Common myeloid progenitor, CD34-positive (primary cell): Measurements from ENCODE around the gene MME.

Experiments used
- CTCF ChIA-PET: fragments of 350-600 bp; sonication (Branson Sonifier 250); formaldehyde crosslinking; loops from one replicate; lab custom pipeline; 2021; ENCODE audit warnings: antibody characterized with exemption; lab: Charles Lee
- POLR2A ChIA-PET: fragments of 350-600 bp; sonication (Branson Sonifier 250); formaldehyde crosslinking; loops from one replicate; lab custom pipeline; 2021; ENCODE audit warnings: antibody characterized with exemption; lab: Charles Lee
- DNase-seq, 3 donors: peaks; one replicate each; pipeline versions ENCODE4 v3.0.0 to v3.0.0-alpha.2; 2013
- H3K27ac ChIP-seq, 2 experiments: 1 replicate in 1 of 2; 2 replicates in 1 of 2; pipeline ENCODE4 v1.7.0; 2013; ENCODE audit warnings: inconsistent platforms in 2 of 2, low read length in 2 of 2, mild to moderate bottlenecking in 2 of 2, low read depth in 1 of 2, moderate library complexity in 1 of 2; ENCODE audit not compliant: severe bottlenecking in 2 of 2, insufficient read depth in 1 of 2, poor library complexity in 1 of 2
- H3K27me3 ChIP-seq, 5 experiments: replicated peaks in 2 of 5; 1 replicate in 3 of 5; 2 replicates in 2 of 5; pipeline versions ENCODE4 v1.6.1 to v1.7.0; 2013; ENCODE audit warnings: low read length in 4 of 5, mild to moderate bottlenecking in 2 of 5, moderate library complexity in 2 of 5, inconsistent platforms in 1 of 5; ENCODE audit not compliant: insufficient read depth in 5 of 5, control insufficient read depth in 4 of 5
- H3K36me3 ChIP-seq, 4 experiments: 1 replicate in 2 of 4; 2 replicates in 2 of 4; pipeline versions ENCODE4 v1.6.1 to v1.7.0; 2013; ENCODE audit warnings: low read length in 3 of 4, control low read depth in 1 of 4, mild to moderate bottlenecking in 1 of 4; ENCODE audit not compliant: control insufficient read depth in 4 of 4, insufficient read depth in 4 of 4
- H3K4me1 ChIP-seq, 4 experiments: 1 replicate in 3 of 4; 2 replicates in 1 of 4; pipeline versions ENCODE4 v1.6.1 to v1.7.1; 2013; ENCODE audit warnings: low read length in 3 of 4, mild to moderate bottlenecking in 3 of 4, control low read depth in 1 of 4, inconsistent platforms in 1 of 4, moderate library complexity in 1 of 4; ENCODE audit not compliant: control insufficient read depth in 4 of 4, insufficient read depth in 4 of 4; ENCODE audit errors: control extremely low read depth in 1 of 4
- H3K4me3 ChIP-seq, 7 experiments: 1 replicate in 4 of 7; 2 replicates in 3 of 7; pipeline versions ENCODE4 v1.5.1 to v1.7.0; 2013; ENCODE audit warnings: mild to moderate bottlenecking in 7 of 7, low read length in 6 of 7, moderate library complexity in 6 of 7, inconsistent platforms in 2 of 7, low read depth in 2 of 7, control low read depth in 1 of 7; ENCODE audit not compliant: insufficient read depth in 4 of 7, control insufficient read depth in 1 of 7; ENCODE audit errors: extremely low read depth in 1 of 7
- H3K9me3 ChIP-seq, 5 experiments: 1 replicate in 4 of 5; 2 replicates in 1 of 5; pipeline versions ENCODE4 v1.6.1 to v1.7.1; 2013; ENCODE audit warnings: low read length in 4 of 5, mild to moderate bottlenecking in 2 of 5, inconsistent platforms in 1 of 5, low read depth in 1 of 5, moderate library complexity in 1 of 5; ENCODE audit not compliant: control insufficient read depth in 4 of 5, insufficient read depth in 2 of 5; ENCODE audit errors: control extremely low read depth in 1 of 5
- WGBS: methylation state at CpG from one replicate; pipeline ENCODE4 v1.1.5; 2013; ENCODE audit not compliant: insufficient coverage; 5-methylcytosine and 5-hydroxymethylcytosine counted together

Gene MME

DNA sequence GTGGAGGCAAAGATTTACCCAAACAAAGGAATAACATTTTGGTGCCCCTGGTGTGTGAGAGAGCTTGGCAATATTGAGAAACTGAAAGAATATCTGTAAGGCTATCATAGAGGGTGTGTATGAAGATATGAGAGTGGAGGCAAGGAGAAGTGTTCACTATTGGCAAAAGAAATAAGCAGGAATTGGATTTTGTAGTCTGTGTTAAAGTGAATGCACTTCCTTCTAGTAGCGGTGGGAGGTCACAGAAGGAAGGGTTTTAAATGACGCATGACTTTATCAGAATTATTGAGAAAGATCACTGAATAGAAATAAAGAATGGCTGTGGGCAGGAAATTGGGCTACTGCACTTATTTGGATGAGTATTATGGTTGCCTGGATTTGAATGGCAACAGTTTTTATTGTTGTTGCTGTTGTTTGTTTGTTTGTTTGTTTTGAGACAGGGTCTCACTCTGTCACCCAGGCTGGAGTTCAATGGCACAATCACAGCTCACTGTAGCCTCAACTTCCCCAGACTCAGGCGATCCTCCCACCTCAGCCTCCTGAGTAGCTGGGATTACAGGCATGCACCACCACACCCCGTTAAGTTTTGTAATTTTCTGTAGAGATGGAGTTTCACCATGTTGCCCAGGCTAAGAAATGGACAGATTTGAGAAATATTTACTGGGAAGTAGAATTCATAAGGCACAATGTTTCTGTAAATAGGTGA is 16.3 kb downstream of the MME start:
- Histone ChIP-seq H3K4me1 (peaks cover 4 to 17% (median 8%) of the 10 kb centered on the region in 4 experiments), H3K27me3 (no peaks in the 10 kb centered on the region), H3K4me3 (no peak overlapping the region), H3K27ac (no peak overlapping the region), H3K9me3 (no peaks in the 10 kb centered on the region), H3K36me3 (peaks cover 0 to 2% (median 0%) of the 10 kb centered on the region in 4 experiments)
- DNase-seq = no peak
- ChIA-PET CTCF (no interaction called here), POLR2A (no interaction called here)
- 96% methylated on average over 3 of the region's 4 CpGs for WGBS

DNA sequence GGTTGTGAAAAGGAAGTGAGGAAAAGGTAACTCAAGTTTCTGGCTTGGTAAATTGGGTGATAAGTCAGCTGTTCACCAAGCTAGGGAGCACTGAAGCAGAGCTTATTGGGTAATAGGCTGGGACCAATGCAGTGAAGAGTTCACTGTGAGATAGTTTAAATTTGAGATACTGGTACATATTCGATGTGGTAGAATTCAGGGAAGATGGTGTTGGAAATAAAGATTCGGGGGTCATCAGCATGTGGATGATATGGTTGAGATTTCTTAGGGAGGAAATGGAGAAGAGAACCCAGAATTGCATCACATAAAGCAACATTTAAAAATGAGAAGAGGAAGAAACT is 16.9 kb downstream of the MME start:
- Histone ChIP-seq H3K36me3 (peaks cover 0 to 2% (median 0%) of the 10 kb centered on the region in 4 experiments), H3K9me3 (no peaks in the 10 kb centered on the region), H3K27me3 (no peaks in the 10 kb centered on the region), H3K4me3 (no peak overlapping the region), H3K4me1 (peaks cover 4 to 17% (median 8%) of the 10 kb centered on the region in 4 experiments), H3K27ac (no peak overlapping the region)
- ChIA-PET POLR2A (no interaction called here), CTCF (no interaction called here)
- no CpG with 5 or more reads among the region's 2 CpGs for WGBS
- DNase-seq = no peak

- Histone ChIP-seq H3K4me1 (no peaks in the 10 kb centered on the region), H3K4me3 (no peak overlapping the region), H3K27me3 (no peaks in the 10 kb centered on the region), H3K36me3 (peaks cover 0 to 2% (median 0%) of the 10 kb centered on the region in 4 experiments), H3K9me3 (no peaks in the 10 kb centered on the region), H3K27ac (no peak overlapping the region)
- ChIA-PET CTCF (interaction anchor here (0.7 kb wide), 1 partner anchor 222 kb away, joined by 3 read pairs; no protein-coding TSS in a partner anchor), POLR2A (no interaction called here)
- no peak for DNase-seq
- WGBS = 80% methylated on average over 1 of the region's 2 CpGs
Observed at GRCh38 chr3:155101398-155101797, 21.3 kb downstream of the MME start.

DNA sequence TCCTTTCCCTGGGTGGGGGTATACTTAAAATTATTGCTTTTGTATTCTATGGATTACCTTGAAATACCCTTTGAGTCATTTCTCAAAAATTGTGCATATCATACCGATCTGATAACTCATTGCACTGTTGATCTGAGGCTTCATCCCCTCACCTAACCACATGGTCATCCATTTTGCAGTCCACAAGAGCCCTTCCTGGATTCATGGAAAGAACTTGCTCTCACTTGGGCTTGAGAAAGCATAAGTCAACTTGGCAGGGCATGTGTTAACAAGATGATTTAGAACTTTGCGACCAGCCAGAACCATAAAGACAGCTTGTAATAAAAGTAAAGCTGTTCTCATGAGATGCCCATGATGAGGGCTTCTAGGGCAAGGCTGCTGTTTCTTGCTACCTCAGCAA is 22.2 kb downstream of the MME start:
- CTCF ChIA-PET = interaction anchor here (0.8 kb wide), 1 partner anchor 11 kb away, joined by 3 read pairs; no protein-coding TSS in a partner anchor
- H3K4me1 ChIP-seq = no peaks in the 10 kb centered on the region
- H3K9me3 ChIP-seq = no peaks in the 10 kb centered on the region
- H3K27me3 ChIP-seq = no peaks in the 10 kb centered on the region
- H3K4me3 ChIP-seq = no peak overlapping the region
- WGBS = 100% methylated on average over 2 of the region's 2 CpGs
- no peak overlapping the region for H3K27ac ChIP-seq
- H3K36me3 ChIP-seq = peaks cover 0 to 2% (median 0%) of the 10 kb centered on the region in 4 experiments
- POLR2A ChIA-PET = no interaction called here
- DNase-seq = no peak

DNA sequence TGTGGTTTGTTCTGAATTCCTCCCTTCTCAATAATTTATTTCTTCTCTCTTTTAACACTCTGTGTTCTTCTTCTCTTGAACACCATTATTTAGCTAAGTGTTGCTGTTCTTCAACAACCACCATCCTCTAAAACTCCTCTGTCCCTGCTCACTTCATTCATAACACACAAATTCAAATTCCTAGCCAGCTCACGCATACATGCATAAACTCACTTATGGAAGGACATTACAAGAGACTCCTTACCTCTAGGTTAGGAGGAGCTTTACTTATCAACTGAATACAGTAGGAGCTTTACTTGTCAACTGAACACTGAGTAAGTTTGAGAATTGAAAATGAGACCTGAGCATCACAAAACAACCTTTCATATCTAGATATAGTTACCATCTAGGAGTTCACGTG is 23.6 kb downstream of the MME start:
- Histone ChIP-seq H3K36me3 (peaks cover 0 to 2% (median 0%) of the 10 kb centered on the region in 4 experiments), H3K27ac (no peak overlapping the region), H3K9me3 (no peaks in the 10 kb centered on the region), H3K4me1 (no peaks in the 10 kb centered on the region), H3K27me3 (no peaks in the 10 kb centered on the region), H3K4me3 (no peak overlapping the region)
- no CpG with 5 or more reads among the region's 2 CpGs for whole genome bisulfite sequencing
- DNase-seq = no peak
- ChIA-PET POLR2A (no interaction called here), CTCF (interaction anchor here (1.3 to 1.4 kb wide), 2 partner anchors 11 to 26 kb away, joined by 3 read pairs; no protein-coding TSS in a partner anchor)

DNA sequence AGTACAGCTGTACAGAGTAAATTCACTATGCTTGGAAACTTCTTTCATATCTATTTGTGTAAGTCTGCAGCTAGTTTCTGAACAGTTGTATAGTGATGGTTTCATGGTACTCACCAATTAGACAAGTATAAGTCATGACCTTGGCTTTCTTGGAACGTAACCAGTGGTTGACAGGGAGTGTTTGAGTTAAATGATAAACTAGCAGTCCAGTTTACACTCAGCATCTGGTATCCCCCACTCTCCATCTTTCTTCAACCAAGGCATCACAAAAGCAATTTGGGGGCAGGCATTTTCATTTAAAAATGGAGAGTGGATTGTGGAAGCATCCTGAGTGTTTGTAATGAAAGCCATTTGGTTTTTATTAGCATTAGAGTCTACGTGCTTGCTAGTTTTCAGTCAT is 26.0 kb downstream of the MME start:
- Histone ChIP-seq H3K27ac (no peak overlapping the region), H3K36me3 (no peaks in the 10 kb centered on the region), H3K4me3 (no peak overlapping the region), H3K27me3 (no peaks in the 10 kb centered on the region), H3K4me1 (peaks cover 0 to 3% (median 2%) of the 10 kb centered on the region in 4 experiments), H3K9me3 (no peaks in the 10 kb centered on the region)
- WGBS = 100% methylated on average over 1 of the region's 2 CpGs
- no peak for DNase-seq
- ChIA-PET CTCF (no interaction called here), POLR2A (no interaction called here)

DNA sequence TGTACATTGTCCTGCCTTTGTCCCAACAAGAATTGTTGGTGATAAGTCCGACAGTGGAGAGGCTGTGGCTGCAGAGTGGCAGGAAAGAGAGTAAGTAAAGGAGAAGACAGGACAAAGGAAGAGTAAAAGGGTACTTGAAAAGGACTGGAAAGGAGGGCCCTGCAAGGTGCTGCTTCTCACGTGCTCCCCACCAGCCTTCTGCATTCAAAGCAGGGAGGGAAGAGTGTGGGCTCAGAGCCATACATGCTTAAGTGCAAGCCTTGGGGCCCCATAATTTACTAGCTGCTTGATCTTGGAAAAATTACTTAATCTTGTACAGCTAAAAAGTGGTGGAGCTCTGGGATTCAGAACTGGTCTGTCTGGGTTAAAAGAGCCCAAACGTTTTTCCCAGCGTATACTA is 29.9 kb downstream of the MME start:
- 89% methylated on average over 2 of the region's 4 CpGs for WGBS
- peaks cover 6 to 13% (median 9%) of the 10 kb centered on the region in 4 experiments for H3K4me1 ChIP-seq
- DNase-seq = no peak
- no peaks in the 10 kb centered on the region for H3K36me3 ChIP-seq
- ChIA-PET CTCF (no interaction called here), POLR2A (no interaction called here)
- no peaks in the 10 kb centered on the region for H3K9me3 ChIP-seq
- H3K27me3 ChIP-seq = no peaks in the 10 kb centered on the region
- H3K4me3 ChIP-seq = no peak overlapping the region
- H3K27ac ChIP-seq = no peak overlapping the region
